Caco-2 (cell line): ENCODE results near the gene PDCD4. TPM values are rescaled to one million over a fixed set of nuclear protein-coding genes. Genes with fewer than 3 reads are reported as not detected.

Experiments used
- BruUV-seq: library from RNA; stranded (reverse); fragments of 400-500 nt; replicated peaks from 2 replicates; lab custom pipeline; 2021; lab: Mats Ljungman, UMichigan
- CTCF ChIA-PET: fragments of 300-600 bp; sonication (Branson Sonifier 250); formaldehyde crosslinking; loops from one replicate; lab custom pipeline; 2022; ENCODE audit warnings: antibody characterized with exemption; lab: Charles Lee
- POLR2A ChIA-PET: fragments of 300-600 bp; sonication (Branson Sonifier 250); formaldehyde crosslinking; loops from one replicate; lab custom pipeline; 2022; ENCODE audit warnings: antibody characterized with exemption; lab: Charles Lee
- DNase-seq, 2 experiments: peaks; one replicate each; pipeline versions ENCODE4 v3.0.0 to v3.0.0-alpha.2; 2020 to 2022
- H3K27me3 ChIP-seq: replicated peaks from 2 replicates; pipeline ENCODE4 v1.6.0; 2011; ENCODE audit warnings: low read length; ENCODE audit not compliant: control insufficient read depth, insufficient read depth
- H3K36me3 ChIP-seq: 2 replicates; pipeline ENCODE4 v1.5.1; 2011; ENCODE audit warnings: low read length; ENCODE audit not compliant: control insufficient read depth, insufficient read depth
- H3K4me1 ChIP-seq: fragments of 250-450 bp; sonication (Bioruptor Pico); 2 replicates; pipeline ENCODE4 v1.5.1; 2020; ENCODE audit warnings: mild to moderate bottlenecking
- H3K4me3 ChIP-seq: 2 replicates; pipeline ENCODE4 v1.5.1; 2011; ENCODE audit warnings: low read depth, mild to moderate bottlenecking, control low read depth, low read length
- H3K9me3 ChIP-seq: fragments of 250-450 bp; sonication (Bioruptor Pico); 2 replicates; pipeline ENCODE4 v1.5.1; 2020; ENCODE audit warnings: mild to moderate bottlenecking, moderate library complexity
- H3K27ac Mint-ChIP-seq: one replicate; pipeline ENCODE4 v1.8.0; 2022; ENCODE audit warnings: mixed read lengths; ENCODE audit not compliant: unreplicated experiment
- H3K27me3 Mint-ChIP-seq: one replicate; pipeline ENCODE4 v1.8.0; 2022; ENCODE audit warnings: mixed read lengths; ENCODE audit not compliant: insufficient read depth, unreplicated experiment
- H3K36me3 Mint-ChIP-seq: one replicate; pipeline ENCODE4 v1.8.0; 2022; ENCODE audit warnings: mild to moderate bottlenecking, mixed read lengths; ENCODE audit not compliant: insufficient read depth, unreplicated experiment
- H3K4me1 Mint-ChIP-seq: one replicate; pipeline ENCODE4 v1.8.0; 2022; ENCODE audit warnings: low read depth, mixed read lengths; ENCODE audit not compliant: unreplicated experiment
- H3K4me3 Mint-ChIP-seq: one replicate; pipeline ENCODE4 v1.8.0; 2022; ENCODE audit warnings: mild to moderate bottlenecking, moderate library complexity, mixed read lengths; ENCODE audit not compliant: unreplicated experiment
- H3K9me3 Mint-ChIP-seq: one replicate; pipeline ENCODE4 v1.8.0; 2022; ENCODE audit warnings: mixed read lengths; ENCODE audit not compliant: unreplicated experiment
- intact Hi-C: fragments of 100-400 bp; cut with micrococcal nuclease; formaldehyde crosslinking; loops from one replicate; pipeline ENCODE4 v1.10.0; 2022; ENCODE audit not compliant: unreplicated experiment
- total RNA-seq: library from RNA; stranded (reverse); gene quantifications from 2 replicates; pipeline ENCODE4 v1.2.3, GENCODE V29; 2022
- TF ChIP-seq, protein P1 (sequence below), 2 experiments: fragments of 200-600 bp in 1 of 2; IDR thresholded peaks; 1 replicate in 1 of 2; 2 replicates in 1 of 2; pipeline versions ENCODE4 v1.5.1 to v1.8.0; 2011 to 2022; ENCODE audit warnings: antibody characterized with exemption in 1 of 2, control low read depth in 1 of 2, inconsistent platforms in 1 of 2, low read depth in 1 of 2, low read length in 1 of 2, mild to moderate bottlenecking in 1 of 2, moderate library complexity in 1 of 2; ENCODE audit not compliant: insufficient read depth in 1 of 2, severe bottlenecking in 1 of 2, unreplicated experiment in 1 of 2

The PDCD4 gene
- total RNA-seq, 1 experiment from 2014 or later, result 66.1 TPM

- Mint-ChIP-seq H3K4me1 (peaks cover 12% of the 10 kb centered on the region), H3K9me3 (no peaks in the 10 kb centered on the region), H3K36me3 (peaks cover 15% of the 10 kb centered on the region), H3K27me3 (no peaks in the 10 kb centered on the region), H3K27ac (no peak overlapping the region), H3K4me3 (peak overlapping the region; percentile 85)
- Histone ChIP-seq H3K27me3 (no peaks in the 10 kb centered on the region), H3K4me3 (peak overlapping the region; percentile 72), H3K4me1 (peaks cover 10% of the 10 kb centered on the region; the same call in 1 of the 2 replicates), H3K9me3 (no peaks in the 10 kb centered on the region), H3K36me3 (no peaks in the 10 kb centered on the region)
- ChIA-PET POLR2A (no interaction called here), CTCF (interaction anchor here (1.6 kb wide), 1 partner anchor 16 kb away, joined by 8 read pairs; no protein-coding TSS in a partner anchor)
- no TSS peak for BruUV-seq
- intact Hi-C loops, result loop anchor here (2.0 to 5.0 kb wide), 3 partner anchors 13 to 127 kb away; no protein-coding TSS in a partner anchor
- no peak for DNase-seq
- TF ChIP-seq, protein P1, sequence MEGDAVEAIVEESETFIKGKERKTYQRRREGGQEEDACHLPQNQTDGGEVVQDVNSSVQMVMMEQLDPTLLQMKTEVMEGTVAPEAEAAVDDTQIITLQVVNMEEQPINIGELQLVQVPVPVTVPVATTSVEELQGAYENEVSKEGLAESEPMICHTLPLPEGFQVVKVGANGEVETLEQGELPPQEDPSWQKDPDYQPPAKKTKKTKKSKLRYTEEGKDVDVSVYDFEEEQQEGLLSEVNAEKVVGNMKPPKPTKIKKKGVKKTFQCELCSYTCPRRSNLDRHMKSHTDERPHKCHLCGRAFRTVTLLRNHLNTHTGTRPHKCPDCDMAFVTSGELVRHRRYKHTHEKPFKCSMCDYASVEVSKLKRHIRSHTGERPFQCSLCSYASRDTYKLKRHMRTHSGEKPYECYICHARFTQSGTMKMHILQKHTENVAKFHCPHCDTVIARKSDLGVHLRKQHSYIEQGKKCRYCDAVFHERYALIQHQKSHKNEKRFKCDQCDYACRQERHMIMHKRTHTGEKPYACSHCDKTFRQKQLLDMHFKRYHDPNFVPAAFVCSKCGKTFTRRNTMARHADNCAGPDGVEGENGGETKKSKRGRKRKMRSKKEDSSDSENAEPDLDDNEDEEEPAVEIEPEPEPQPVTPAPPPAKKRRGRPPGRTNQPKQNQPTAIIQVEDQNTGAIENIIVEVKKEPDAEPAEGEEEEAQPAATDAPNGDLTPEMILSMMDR (IDR thresholded peaks at IDR 0.05; ENCODE audit: insufficient read depth in 1 of 2, low read depth in 1 of 2, low read length in 1 of 2, severe bottlenecking in 1 of 2, unreplicated experiment in 1 of 2), result no peak
Observed at GRCh38 chr10:110873951-110874350, 2.2 kb downstream of the PDCD4 start.

GRCh38 chr10:110876000-110876399 is 4.3 kb downstream of the PDCD4 start:
- Mint-ChIP-seq H3K4me3 (no peak overlapping the region), H3K27ac (no peak overlapping the region), H3K4me1 (peaks cover 11% of the 10 kb centered on the region), H3K27me3 (no peaks in the 10 kb centered on the region), H3K9me3 (no peaks in the 10 kb centered on the region), H3K36me3 (peaks cover 15% of the 10 kb centered on the region)
- no peaks in the 10 kb centered on the region for H3K9me3 ChIP-seq
- CTCF ChIA-PET, result no interaction called here
- no peaks in the 10 kb centered on the region for H3K27me3 ChIP-seq
- POLR2A ChIA-PET, result no interaction called here
- DNase-seq, result no peak
- TF ChIP-seq, protein P1 (IDR thresholded peaks at IDR 0.05; ENCODE audit: insufficient read depth in 1 of 2, low read depth in 1 of 2, low read length in 1 of 2, severe bottlenecking in 1 of 2, unreplicated experiment in 1 of 2), result no peak
- intact Hi-C loops, result no loop called here
- no peaks in the 10 kb centered on the region; the same call in 1 of the 2 replicates for H3K36me3 ChIP-seq
- no TSS peak for BruUV-seq
- H3K4me1 ChIP-seq, result peaks cover 9% of the 10 kb centered on the region; the same call in 1 of the 2 replicates
- H3K4me3 ChIP-seq, result no peak overlapping the region

DNA sequence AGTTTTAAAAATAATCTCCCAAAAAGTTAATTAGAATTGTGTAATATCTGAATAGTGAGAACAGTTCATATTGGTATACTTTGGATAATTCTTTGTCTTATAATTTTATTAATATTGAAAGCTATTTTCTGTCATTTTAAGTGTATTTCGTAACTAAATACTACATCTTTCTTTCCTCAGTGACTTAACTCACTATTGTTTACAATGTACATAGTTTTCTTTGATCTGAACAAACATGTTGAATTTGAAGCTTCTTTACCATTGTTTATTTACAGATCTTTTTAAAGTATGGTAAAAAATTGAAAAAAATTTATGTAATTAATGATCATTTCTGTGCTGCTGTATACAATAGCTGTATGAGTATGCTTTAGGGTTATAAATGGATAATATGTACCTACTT is 5.1 kb downstream of the PDCD4 start:
- TF ChIP-seq, protein P1 (IDR thresholded peaks at IDR 0.05; ENCODE audit: insufficient read depth in 1 of 2, low read depth in 1 of 2, low read length in 1 of 2, severe bottlenecking in 1 of 2, unreplicated experiment in 1 of 2), result no peak
- H3K9me3 ChIP-seq, result no peaks in the 10 kb centered on the region
- H3K4me1 ChIP-seq, result peaks cover 7% of the 10 kb centered on the region; the same call in 1 of the 2 replicates
- no peak for DNase-seq
- no peaks in the 10 kb centered on the region; the same call in 1 of the 2 replicates for H3K36me3 ChIP-seq
- Mint-ChIP-seq H3K36me3 (peaks cover 7% of the 10 kb centered on the region), H3K4me1 (peaks cover 9% of the 10 kb centered on the region), H3K27ac (no peak overlapping the region), H3K9me3 (no peaks in the 10 kb centered on the region), H3K4me3 (no peak overlapping the region), H3K27me3 (no peaks in the 10 kb centered on the region)
- ChIA-PET POLR2A (no interaction called here), CTCF (no interaction called here)
- intact Hi-C loops, result no loop called here
- no peak overlapping the region for H3K4me3 ChIP-seq
- no peaks in the 10 kb centered on the region for H3K27me3 ChIP-seq
- BruUV-seq, result no TSS peak
